Gastroesophageal sphincter (tissue), 3 donors: Measurements from ENCODE around the gene FAM163A.
A peak's percentile ranks its signal among the peaks of the same experiment; 100 is the strongest.

ENCODE experiments used
- CTCF ChIP-seq, 4 experiments: fragments of 200-600 bp in 2 of 4; fragments of 450-650 bp in 2 of 4; sonication (generic) in 1 of 4; IDR thresholded peaks; one replicate each; pipeline ENCODE4 v1.5.1; 2017 to 2019; ENCODE audit warnings: antibody characterized with exemption in 4 of 4, mild to moderate bottlenecking in 2 of 4, moderate library complexity in 2 of 4
- POLR2A ChIP-seq, 2 donors: fragments of 450-650 bp; IDR thresholded peaks; one replicate each; pipeline ENCODE4 v1.6.1; 2017; ENCODE audit warnings: antibody characterized with exemption in 2 of 2, mild to moderate bottlenecking in 2 of 2, moderate library complexity in 1 of 2
- POLR2AphosphoS5 ChIP-seq: sonication (generic); formaldehyde crosslinking; IDR thresholded peaks from one replicate; pipeline ENCODE4 v1.6.1; 2017; ENCODE audit warnings: antibody characterized with exemption

- peak; percentile 58 to 78 (median 64) for TF ChIP-seq CTCF (IDR thresholded peaks at IDR 0.05)
- TF ChIP-seq POLR2A (IDR thresholded peaks at IDR 0.05): no peak
- no peak for TF ChIP-seq POLR2AphosphoS5
Observed at GRCh38 chr1:179706339-179706941, 36.7 kb upstream of the FAM163A start.
